ENCODE results near the gene LGALS3. TPM values are rescaled to one million over a fixed set of nuclear protein-coding genes. Genes with fewer than 3 reads are reported as not detected.

Gene LGALS3
- total RNA-seq, 6 experiments from 2014 or later = 3.1 to 21.6 (median 12.3) TPM

- Histone ChIP-seq H3K36me3 (no peaks in the 10 kb centered on the region), H3K4me1 (no peaks in the 10 kb centered on the region), H3K27ac (no peak overlapping the region), H3K9me3 (no peaks in the 10 kb centered on the region), H3K27me3 (no peaks in the 10 kb centered on the region), H3K4me3 (no peak overlapping the region)
- TF ChIP-seq POLR2A (IDR thresholded peaks at IDR 0.05) = no peak
- intact Hi-C loops (cut with DNase I) = no loop called here
- DNase-seq (no peak), ATAC-seq (no peak)
These were observed 40.7 kb upstream of the LGALS3 start for GRCh38 chr14:55088356-55088755.

DNA sequence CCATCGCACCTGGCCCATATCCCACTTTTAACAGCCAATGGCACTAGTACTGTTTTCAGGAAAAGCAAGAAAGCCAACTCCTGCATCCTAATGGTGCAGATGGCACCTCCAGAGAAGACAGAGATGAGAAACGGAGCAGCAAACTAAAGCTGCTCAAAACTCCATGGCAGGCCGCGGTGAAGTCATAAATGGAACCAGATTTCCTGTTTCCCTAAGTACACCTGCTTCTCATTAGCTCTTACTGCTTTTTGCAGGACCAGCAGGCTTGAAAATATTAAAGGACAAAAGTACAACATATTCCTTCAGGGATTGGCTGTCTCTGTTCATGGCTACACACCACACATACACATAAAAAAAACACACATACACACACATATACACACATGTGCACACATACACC is 36.7 kb upstream of the LGALS3 start:
- intact Hi-C loops (cut with DNase I) = loop anchor here (5.0 to 10.0 kb wide), 2 partner anchors 62 to 65 kb away; no protein-coding TSS in a partner anchor
- no peaks in the 10 kb centered on the region for H3K4me1 ChIP-seq
- H3K27ac ChIP-seq = no peak overlapping the region

DNA sequence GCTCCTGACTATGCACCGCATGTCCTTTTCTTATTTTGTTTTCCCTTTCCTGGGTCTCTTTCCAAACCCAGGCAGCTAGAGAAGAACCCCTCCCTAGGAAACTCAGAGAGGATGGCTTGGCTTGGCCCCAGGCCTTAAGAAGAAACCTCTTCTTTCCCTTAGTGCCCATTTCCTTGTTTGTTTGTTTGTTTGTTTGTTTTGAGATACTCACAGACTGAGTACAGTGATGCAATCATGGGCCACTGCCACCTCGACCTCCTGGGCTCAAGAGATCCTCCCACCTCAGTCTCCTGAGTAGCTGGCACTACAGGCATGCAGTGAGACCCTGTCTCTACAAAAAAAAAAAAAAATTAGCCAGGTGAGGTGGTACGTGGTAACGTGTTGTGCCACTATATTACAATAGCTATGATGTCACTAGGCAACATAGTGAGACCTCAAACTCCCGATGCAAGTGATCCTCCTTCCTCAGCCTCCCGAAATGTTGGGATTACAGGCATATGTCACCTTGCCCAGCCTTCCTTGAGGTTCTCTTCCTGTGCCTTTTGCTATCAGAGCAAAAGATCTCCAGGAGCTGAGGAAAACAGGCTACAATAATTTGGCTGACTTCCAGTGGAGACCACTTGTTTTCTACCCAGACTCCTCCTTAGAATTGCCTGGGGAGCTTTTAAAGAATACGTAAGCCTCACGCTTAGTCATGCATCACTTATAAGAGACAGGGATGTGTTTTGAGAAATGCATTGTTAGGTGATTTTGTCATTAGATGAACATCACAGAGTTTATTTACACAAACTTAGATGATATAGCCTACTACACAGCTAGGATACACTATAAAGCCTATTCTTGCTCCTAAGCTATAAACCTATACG is 34.5 kb upstream of the LGALS3 start:
- ATAC-seq (no peak), DNase-seq (no peak)
- H3K27me3 ChIP-seq = no peaks in the 10 kb centered on the region
- no peak overlapping the region for H3K4me3 ChIP-seq
- 58% methylated on average over 8 of the region's 9 CpGs for WGBS (ENCODE audit: insufficient coverage, low coverage, low lambda C conversion rate, missing lambda C conversion rate)
- TF ChIP-seq, protein P1, sequence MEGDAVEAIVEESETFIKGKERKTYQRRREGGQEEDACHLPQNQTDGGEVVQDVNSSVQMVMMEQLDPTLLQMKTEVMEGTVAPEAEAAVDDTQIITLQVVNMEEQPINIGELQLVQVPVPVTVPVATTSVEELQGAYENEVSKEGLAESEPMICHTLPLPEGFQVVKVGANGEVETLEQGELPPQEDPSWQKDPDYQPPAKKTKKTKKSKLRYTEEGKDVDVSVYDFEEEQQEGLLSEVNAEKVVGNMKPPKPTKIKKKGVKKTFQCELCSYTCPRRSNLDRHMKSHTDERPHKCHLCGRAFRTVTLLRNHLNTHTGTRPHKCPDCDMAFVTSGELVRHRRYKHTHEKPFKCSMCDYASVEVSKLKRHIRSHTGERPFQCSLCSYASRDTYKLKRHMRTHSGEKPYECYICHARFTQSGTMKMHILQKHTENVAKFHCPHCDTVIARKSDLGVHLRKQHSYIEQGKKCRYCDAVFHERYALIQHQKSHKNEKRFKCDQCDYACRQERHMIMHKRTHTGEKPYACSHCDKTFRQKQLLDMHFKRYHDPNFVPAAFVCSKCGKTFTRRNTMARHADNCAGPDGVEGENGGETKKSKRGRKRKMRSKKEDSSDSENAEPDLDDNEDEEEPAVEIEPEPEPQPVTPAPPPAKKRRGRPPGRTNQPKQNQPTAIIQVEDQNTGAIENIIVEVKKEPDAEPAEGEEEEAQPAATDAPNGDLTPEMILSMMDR (IDR thresholded peaks at IDR 0.05) = no peak
- TF ChIP-seq POLR2A (IDR thresholded peaks at IDR 0.05) = no peak
- no peak overlapping the region for H3K27ac ChIP-seq
- H3K9me3 ChIP-seq = no peaks in the 10 kb centered on the region
- H3K36me3 ChIP-seq = no peaks in the 10 kb centered on the region
- intact Hi-C loops (cut with DNase I) = loop anchor here (5.0 to 10.0 kb wide), 2 partner anchors 60 to 63 kb away; no protein-coding TSS in a partner anchor
- H3K4me1 ChIP-seq = no peaks in the 10 kb centered on the region

More for the DNA sequence above, 36.7 kb upstream of the LGALS3 start:
- DNase-seq = no peak
- no peak for ATAC-seq
- Histone ChIP-seq H3K36me3 (no peaks in the 10 kb centered on the region), H3K27me3 (no peaks in the 10 kb centered on the region), H3K4me3 (no peak overlapping the region), H3K9me3 (no peaks in the 10 kb centered on the region)
- 64% methylated on average over 4 of the region's 4 CpGs for WGBS (ENCODE audit: insufficient coverage, low coverage, low lambda C conversion rate, missing lambda C conversion rate)
- no peak for TF ChIP-seq POLR2A (IDR thresholded peaks at IDR 0.05)
- TF ChIP-seq, protein P1 (IDR thresholded peaks at IDR 0.05) = no peak

GRCh38 chr14:55097881-55098560 is 31.0 kb upstream of the LGALS3 start:
- TF ChIP-seq, protein P1 (IDR thresholded peaks at IDR 0.05) = no peak
- TF ChIP-seq POLR2A (IDR thresholded peaks at IDR 0.05) = no peak
- peaks cover 0 to 11% (median 3%) of the 10 kb centered on the region in 4 donors for H3K4me1 ChIP-seq
- peak in 2 of 4 donors; percentile 10 to 35 for ATAC-seq
- WGBS (ENCODE audit: insufficient coverage, low coverage, low lambda C conversion rate, missing lambda C conversion rate) = 69% methylated on average over 5 of the region's 5 CpGs
- no peak overlapping the region for H3K4me3 ChIP-seq
- H3K36me3 ChIP-seq = no peaks in the 10 kb centered on the region
- no peaks in the 10 kb centered on the region for H3K9me3 ChIP-seq
- intact Hi-C loops (cut with DNase I) = loop anchor here in 1 of 2 donors (10.0 kb wide), 1 partner anchor 57 kb away; no protein-coding TSS in a partner anchor
- no peaks in the 10 kb centered on the region for H3K27me3 ChIP-seq
- peak overlapping the region in 1 of 3 donors; percentile 31 for H3K27ac ChIP-seq
- DNase-seq = peak in 2 of 3 donors; percentile 32 to 49

- TF ChIP-seq, protein P1 (IDR thresholded peaks at IDR 0.05) = no peak
- TF ChIP-seq POLR2A (IDR thresholded peaks at IDR 0.05) = no peak
- no CpG with 5 or more reads among the region's 1 CpG for WGBS (ENCODE audit: insufficient coverage, low coverage, low lambda C conversion rate, missing lambda C conversion rate)
- Histone ChIP-seq H3K27ac (peak overlapping the region in 1 of 3 donors; percentile 31), H3K36me3 (no peaks in the 10 kb centered on the region), H3K27me3 (no peaks in the 10 kb centered on the region), H3K4me1 (peaks cover 0 to 11% (median 3%) of the 10 kb centered on the region in 4 donors), H3K4me3 (no peak overlapping the region), H3K9me3 (no peaks in the 10 kb centered on the region)
- intact Hi-C loops (cut with DNase I) = loop anchor here in 1 of 2 donors (10.0 kb wide), 1 partner anchor 56 kb away; no protein-coding TSS in a partner anchor
- ATAC-seq = no peak
- no peak for DNase-seq
These were observed 30.5 kb upstream of the LGALS3 start for GRCh38 chr14:55098561-55098898.
